Thyroid gland (tissue), 4 donors: ENCODE results near the gene CAMK1D. TPM values are rescaled to one million over a fixed set of nuclear protein-coding genes. Genes with fewer than 3 reads are reported as not detected.

Source experiments
- DNase-seq, 2 donors: peaks; one replicate each; pipeline ENCODE4 v3.0.0-alpha.2; 2019
- H3K27ac ChIP-seq, 3 donors: fragments of 200-600 bp; sonication (generic); 1 replicate in 2 of 3; 2 replicates in 1 of 3; pipeline ENCODE4 v1.5.1; 2016 to 2019; ENCODE audit warnings: mild to moderate bottlenecking in 1 of 3, moderate library complexity in 1 of 3
- H3K27me3 ChIP-seq: fragments of 200-600 bp; sonication (generic); one replicate; pipeline ENCODE4 v1.5.1; 2019
- H3K36me3 ChIP-seq, 2 donors: fragments of 200-600 bp; sonication (generic); one replicate each; pipeline ENCODE4 v1.5.1; 2016 to 2019
- H3K4me1 ChIP-seq, 2 donors: fragments of 200-600 bp; sonication (generic); one replicate each; pipeline ENCODE4 v1.5.1; 2017 to 2019
- H3K4me3 ChIP-seq, 3 donors: fragments of 200-600 bp; sonication (generic); replicated peaks in 1 of 3; 1 replicate in 2 of 3; 2 replicates in 1 of 3; pipeline ENCODE4 v1.5.1; 2016; ENCODE audit warnings: mild to moderate bottlenecking in 1 of 3
- H3K9me3 ChIP-seq: fragments of 200-600 bp; sonication (generic); one replicate; pipeline ENCODE4 v1.5.1; 2017
- CTCF ChIP-seq, 6 experiments: fragments of 200-600 bp in 3 of 6; fragments of 450-650 bp in 3 of 6; sonication (generic) in 3 of 6; IDR thresholded peaks; one replicate each; pipeline ENCODE4 v1.5.1; 2016 to 2019; ENCODE audit warnings: antibody characterized with exemption in 6 of 6, mild to moderate bottlenecking in 2 of 6, inconsistent platforms in 1 of 6, moderate library complexity in 1 of 6
- POLR2A ChIP-seq, 2 donors: fragments of 450-650 bp; IDR thresholded peaks; one replicate each; pipeline ENCODE4 v1.6.1; 2017; ENCODE audit warnings: antibody characterized with exemption in 2 of 2, mild to moderate bottlenecking in 2 of 2, moderate library complexity in 1 of 2
- WGBS, 2 donors: methylation state at CpG; one replicate each; pipeline ENCODE4 v1.1.5; 2017; 5-methylcytosine and 5-hydroxymethylcytosine counted together
- intact Hi-C: fragments of 100-400 bp; cut with DNase I; formaldehyde crosslinking; loops from one replicate; pipeline ENCODE4 v1.15.1; 2023
- total RNA-seq, 4 donors: library from RNA; depleted of rRNA; stranded (reverse); fragments of >200 nt; gene quantifications; one replicate each; pipeline ENCODE4 v1.2.3, GENCODE V29; 2016

The CAMK1D gene
- total RNA-seq, 4 donors from 2014 or later = 12.2 to 29.6 (median 17.4) TPM

- no peak for DNase-seq
- Histone ChIP-seq H3K36me3 (no peaks in the 10 kb centered on the region), H3K27ac (no peak overlapping the region), H3K9me3 (no peaks in the 10 kb centered on the region), H3K4me1 (peaks cover 0 to 9% of the 10 kb centered on the region in 2 donors), H3K27me3 (no peaks in the 10 kb centered on the region), H3K4me3 (no peak overlapping the region)
- 74 to 76% methylated on average over 9 of the region's 9 CpGs for WGBS, 2 donors
- TF ChIP-seq POLR2A (IDR thresholded peaks at IDR 0.05) (no peak), CTCF (IDR thresholded peaks at IDR 0.05) (no peak)
- intact Hi-C loops = no loop called here
Measured at GRCh38 chr10:12337453-12338372, 11.6 kb upstream of the CAMK1D start.

- intact Hi-C loops = no loop called here
- 88 to 93% methylated on average over 4 of the region's 4 CpGs for WGBS, 2 donors
- peaks cover 0 to under 1% of the 10 kb centered on the region in 2 donors for H3K4me1 ChIP-seq
Measured at GRCh38 chr10:12338981-12339380, 10.4 kb upstream of the CAMK1D start.

GRCh38 chr10:12340371-12340770 is 9.0 kb upstream of the CAMK1D start:
- Histone ChIP-seq H3K27ac (no peak overlapping the region), H3K9me3 (no peaks in the 10 kb centered on the region), H3K27me3 (no peaks in the 10 kb centered on the region), H3K36me3 (no peaks in the 10 kb centered on the region), H3K4me3 (no peak overlapping the region), H3K4me1 (no peaks in the 10 kb centered on the region)
- 87 to 95% methylated on average over 7 of the region's 7 CpGs for WGBS, 2 donors
- TF ChIP-seq CTCF (IDR thresholded peaks at IDR 0.05) (no peak), POLR2A (IDR thresholded peaks at IDR 0.05) (no peak)
- intact Hi-C loops = loop anchor here (10.0 kb wide), 1 partner anchor 76 kb away; no protein-coding TSS in a partner anchor
- DNase-seq = no peak

More at GRCh38 chr10:12338981-12339380, 10.4 kb upstream of the CAMK1D start:
- Histone ChIP-seq H3K36me3 (no peaks in the 10 kb centered on the region), H3K27ac (no peak overlapping the region), H3K4me3 (no peak overlapping the region), H3K9me3 (no peaks in the 10 kb centered on the region), H3K27me3 (no peaks in the 10 kb centered on the region)
- TF ChIP-seq POLR2A (IDR thresholded peaks at IDR 0.05) (no peak), CTCF (IDR thresholded peaks at IDR 0.05) (no peak)
- DNase-seq = no peak

- Histone ChIP-seq H3K27ac (no peak overlapping the region), H3K4me3 (no peak overlapping the region), H3K4me1 (no peaks in the 10 kb centered on the region), H3K9me3 (no peaks in the 10 kb centered on the region), H3K36me3 (no peaks in the 10 kb centered on the region), H3K27me3 (no peaks in the 10 kb centered on the region)
- intact Hi-C loops = loop anchor here (10.0 kb wide), 1 partner anchor 76 kb away; no protein-coding TSS in a partner anchor
- DNase-seq = no peak
- 87% methylated on average over 6 of the region's 6 CpGs for WGBS, 2 donors
- no peak for TF ChIP-seq POLR2A (IDR thresholded peaks at IDR 0.05)
- TF ChIP-seq CTCF (IDR thresholded peaks at IDR 0.05) = no peak
Measured at GRCh38 chr10:12340937-12341336, 8.4 kb upstream of the CAMK1D start.

- Histone ChIP-seq H3K9me3 (no peaks in the 10 kb centered on the region), H3K4me3 (no peak overlapping the region), H3K27ac (no peak overlapping the region), H3K4me1 (no peaks in the 10 kb centered on the region), H3K36me3 (no peaks in the 10 kb centered on the region), H3K27me3 (no peaks in the 10 kb centered on the region)
- no peak for DNase-seq
- TF ChIP-seq POLR2A (IDR thresholded peaks at IDR 0.05) (no peak), CTCF (IDR thresholded peaks at IDR 0.05) (no peak)
- intact Hi-C loops = loop anchor here (10.0 kb wide), 1 partner anchor 77 kb away; no protein-coding TSS in a partner anchor
- WGBS, 2 donors = 77 to 85% methylated on average over 6 of the region's 6 CpGs
Measured at GRCh38 chr10:12341526-12341925, 7.8 kb upstream of the CAMK1D start.
